GM23338 (cell line): Measurements from ENCODE around the gene HDC. TPM values are rescaled to one million over a fixed set of nuclear protein-coding genes. Genes with fewer than 3 reads are reported as not detected.

ENCODE experiments used
- ATAC-seq: fragments of 200-7000 bp; cut with Tn5 transposase; 3 replicates; pipeline ENCODE4 v1.9.1; 2020
- DNase-seq: peaks from one replicate; pipeline ENCODE4 v3.0.0-alpha.2; 2015; ENCODE audit warnings: low spot score
- H2AFZ ChIP-seq: fragments of 200-600 bp; sonication (generic); 2 replicates; pipeline ENCODE4 v1.8.0; 2016; ENCODE audit warnings: antibody characterized with exemption, mild to moderate bottlenecking, moderate library complexity
- H3F3A ChIP-seq: fragments of 200-600 bp; sonication (generic); replicated peaks from 2 replicates; pipeline ENCODE4 v1.8.0; 2017; ENCODE audit warnings: antibody characterized with exemption, mixed run types, low read depth
- H3K27ac ChIP-seq: fragments of 200-600 bp; sonication (generic); 2 replicates; pipeline ENCODE4 v1.6.1; 2016; ENCODE audit warnings: low read depth
- H3K27me3 ChIP-seq: fragments of 200-600 bp; sonication (generic); 2 replicates; pipeline ENCODE4 v1.8.0; 2016; ENCODE audit warnings: mild to moderate bottlenecking, mixed run types, moderate library complexity; ENCODE audit not compliant: insufficient read depth
- H3K36me3 ChIP-seq: fragments of 200-600 bp; sonication (generic); 2 replicates; pipeline ENCODE4 v1.8.0; 2016; ENCODE audit warnings: mild to moderate bottlenecking; ENCODE audit not compliant: insufficient read depth
- H3K4me1 ChIP-seq: fragments of 200-600 bp; sonication (generic); 2 replicates; pipeline ENCODE4 v1.8.0; 2016; ENCODE audit warnings: mild to moderate bottlenecking, moderate library complexity; ENCODE audit not compliant: insufficient read depth
- H3K4me2 ChIP-seq: fragments of 200-600 bp; sonication (generic); 2 replicates; pipeline ENCODE4 v1.7.1; 2017; ENCODE audit warnings: mixed run types
- H3K4me3 ChIP-seq: fragments of 200-600 bp; sonication (generic); 2 replicates; pipeline ENCODE4 v1.6.1; 2016; ENCODE audit warnings: mixed run types
- H3K79me2 ChIP-seq: fragments of 200-600 bp; sonication (generic); replicated peaks from 2 replicates; pipeline ENCODE4 v1.8.0; 2017; ENCODE audit warnings: mild to moderate bottlenecking; ENCODE audit not compliant: insufficient read depth
- H3K9me2 ChIP-seq: fragments of 200-600 bp; sonication (generic); 2 replicates; pipeline ENCODE4 v1.8.0; 2017; ENCODE audit not compliant: insufficient read depth
- H4K20me1 ChIP-seq: fragments of 200-600 bp; sonication (generic); replicated peaks from 2 replicates; pipeline ENCODE4 v1.8.0; 2017; ENCODE audit warnings: mild to moderate bottlenecking; ENCODE audit not compliant: insufficient read depth
- H3K27ac Mint-ChIP-seq: 2 replicates; pipeline ENCODE4 v1.8.0; 2020; ENCODE audit warnings: inconsistent platforms, mild to moderate bottlenecking, moderate library complexity, mixed read lengths
- H3K27me3 Mint-ChIP-seq: 3 replicates; pipeline ENCODE4 v1.8.0; 2022; ENCODE audit warnings: low read depth, mild to moderate bottlenecking, moderate library complexity, mixed read lengths, inconsistent platforms; ENCODE audit not compliant: insufficient read depth, poor library complexity
- H3K36me3 Mint-ChIP-seq: 3 replicates; pipeline ENCODE4 v1.8.0; 2021; ENCODE audit warnings: low read depth, mild to moderate bottlenecking, inconsistent platforms, moderate library complexity, mixed read lengths
- H3K4me1 Mint-ChIP-seq: 3 replicates; pipeline ENCODE4 v1.8.0; 2020; ENCODE audit warnings: mild to moderate bottlenecking, inconsistent platforms, mixed read lengths
- H3K4me3 Mint-ChIP-seq: 3 replicates; pipeline ENCODE4 v1.8.0; 2021; ENCODE audit warnings: moderate library complexity, mild to moderate bottlenecking, inconsistent platforms, mixed read lengths
- H3K9me3 Mint-ChIP-seq: 3 replicates; pipeline ENCODE4 v1.8.0; 2020; ENCODE audit warnings: moderate library complexity, mild to moderate bottlenecking, inconsistent platforms, mixed read lengths
- CREB1 ChIP-seq: fragments of 250-450 bp; sonication (Bioruptor Pico); IDR thresholded peaks from 2 replicates; pipeline ENCODE4 v1.5.0; 2020; ENCODE audit warnings: low read depth, mild to moderate bottlenecking, moderate library complexity
- EZH2 ChIP-seq: fragments of 200-600 bp; sonication (generic); IDR thresholded peaks from one replicate; pipeline ENCODE4 v1.8.0; 2017; ENCODE audit warnings: antibody characterized with exemption, mild to moderate bottlenecking, low read depth; ENCODE audit not compliant: unreplicated experiment
- EZH2phosphoT487 ChIP-seq: fragments of 200-600 bp; sonication (generic); IDR thresholded peaks from one replicate; pipeline ENCODE4 v1.8.1; 2018; ENCODE audit warnings: antibody characterized with exemption; ENCODE audit not compliant: unreplicated experiment
- NANOG ChIP-seq: IDR thresholded peaks from 2 replicates; pipeline ENCODE4 v1.6.1; 2016; ENCODE audit warnings: antibody characterized with exemption, borderline replicate concordance
- POLR2AphosphoS5 ChIP-seq: IDR thresholded peaks from 2 replicates; pipeline ENCODE4 v1.6.1; 2016; ENCODE audit warnings: antibody characterized with exemption, low read depth
- STAT1 ChIP-seq: IDR thresholded peaks from one replicate; pipeline ENCODE4 v1.6.1; 2016; ENCODE audit warnings: antibody characterized with exemption; ENCODE audit not compliant: unreplicated experiment
- ZNF114 ChIP-seq: fragments of 250-450 bp; sonication (Bioruptor Pico); IDR thresholded peaks from 2 replicates; pipeline ENCODE4 v1.5.0; 2020; ENCODE audit warnings: mild to moderate bottlenecking, moderate library complexity
- ZNF331 ChIP-seq: fragments of 250-450 bp; sonication (Bioruptor Pico); IDR thresholded peaks from 2 replicates; pipeline ENCODE4 v1.5.0; 2020; ENCODE audit warnings: low read depth, mild to moderate bottlenecking, moderate library complexity
- polyA plus RNA-seq: library from polyadenylated mRNA; unstranded; fragments of >200 nt; fragmentation: Nextera tagmentation; extraction: Ambion mirVana; gene quantifications from 2 replicates; pipeline ENCODE4 v1.2.1, GENCODE V29; 2016
- total RNA-seq: library from RNA; depleted of rRNA; stranded (reverse); fragments of >200 nt; shearing (Covaris generic); gene quantifications from 2 replicates; pipeline ENCODE4 v1.2.3, GENCODE V29; 2014
- TF ChIP-seq, protein P1 (sequence below), 2 experiments: fragments of 200-600 bp in 1 of 2; sonication (generic) in 1 of 2; conservative IDR thresholded peaks; 2 replicates each; pipeline versions ENCODE4 v1.5.1 to v1.6.1; 2016 to 2017; ENCODE audit warnings: antibody characterized with exemption in 2 of 2, low read depth in 2 of 2, mild to moderate bottlenecking in 2 of 2, moderate library complexity in 1 of 2
- TF ChIP-seq, protein P2 (sequence below): fragments of 250-450 bp; sonication (Bioruptor Pico); IDR thresholded peaks from 2 replicates; pipeline ENCODE4 v1.5.0; 2020; ENCODE audit warnings: mild to moderate bottlenecking, moderate library complexity
- TF ChIP-seq, protein P3 (sequence below): IDR thresholded peaks from one replicate; pipeline ENCODE4 v1.6.1; 2018; ENCODE audit warnings: antibody characterized with exemption; ENCODE audit not compliant: unreplicated experiment

HDC gene
- total and polyA plus RNA-seq, 2 experiments from 2014 or later: not detected

DNA sequence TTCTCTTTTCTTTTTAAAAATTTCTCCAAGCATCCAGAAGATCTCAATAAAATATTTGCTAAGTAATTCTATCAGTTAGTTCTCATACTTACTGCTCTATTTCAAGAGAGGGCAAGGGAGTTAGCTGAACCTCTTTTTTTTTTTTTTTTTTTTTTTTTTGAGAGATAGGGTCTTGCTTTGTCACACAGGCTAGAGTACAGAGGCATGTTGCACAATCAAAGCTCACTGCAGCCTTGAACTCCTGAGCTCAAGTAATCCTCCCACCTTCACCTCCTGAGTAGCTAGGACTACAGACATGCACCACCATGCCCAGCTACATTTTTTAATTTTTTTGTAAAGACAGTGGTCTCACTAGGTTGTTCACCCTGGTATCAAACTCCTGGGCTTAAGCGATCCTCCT, 21.4 kb downstream of the HDC start:
- Histone ChIP-seq H3K79me2 (no peaks in the 10 kb centered on the region), H3K9me2 (no peaks in the 10 kb centered on the region), H3K4me2 (no peak overlapping the region), H3K4me1 (no peaks in the 10 kb centered on the region), H3K27ac (no peak overlapping the region), H2AFZ (no peak overlapping the region), H4K20me1 (no peaks in the 10 kb centered on the region), H3K27me3 (no peaks in the 10 kb centered on the region), H3K36me3 (no peaks in the 10 kb centered on the region), H3K4me3 (no peak overlapping the region), H3F3A (no peaks in the 10 kb centered on the region)
- TF ChIP-seq, protein P1, sequence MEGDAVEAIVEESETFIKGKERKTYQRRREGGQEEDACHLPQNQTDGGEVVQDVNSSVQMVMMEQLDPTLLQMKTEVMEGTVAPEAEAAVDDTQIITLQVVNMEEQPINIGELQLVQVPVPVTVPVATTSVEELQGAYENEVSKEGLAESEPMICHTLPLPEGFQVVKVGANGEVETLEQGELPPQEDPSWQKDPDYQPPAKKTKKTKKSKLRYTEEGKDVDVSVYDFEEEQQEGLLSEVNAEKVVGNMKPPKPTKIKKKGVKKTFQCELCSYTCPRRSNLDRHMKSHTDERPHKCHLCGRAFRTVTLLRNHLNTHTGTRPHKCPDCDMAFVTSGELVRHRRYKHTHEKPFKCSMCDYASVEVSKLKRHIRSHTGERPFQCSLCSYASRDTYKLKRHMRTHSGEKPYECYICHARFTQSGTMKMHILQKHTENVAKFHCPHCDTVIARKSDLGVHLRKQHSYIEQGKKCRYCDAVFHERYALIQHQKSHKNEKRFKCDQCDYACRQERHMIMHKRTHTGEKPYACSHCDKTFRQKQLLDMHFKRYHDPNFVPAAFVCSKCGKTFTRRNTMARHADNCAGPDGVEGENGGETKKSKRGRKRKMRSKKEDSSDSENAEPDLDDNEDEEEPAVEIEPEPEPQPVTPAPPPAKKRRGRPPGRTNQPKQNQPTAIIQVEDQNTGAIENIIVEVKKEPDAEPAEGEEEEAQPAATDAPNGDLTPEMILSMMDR (conservative IDR thresholded peaks at IDR 0.05; ENCODE audit: low read depth in 2 of 2): no peak
- TF ChIP-seq STAT1 (no peak), ZNF114 (CRISPR knock-in tag) (no peak), EZH2 (no peak), NANOG (no peak), POLR2AphosphoS5 (no peak), CREB1 (CRISPR knock-in tag) (no peak), ZNF331 (CRISPR knock-in tag) (no peak), EZH2phosphoT487 (no peak)
- TF ChIP-seq, protein P2, sequence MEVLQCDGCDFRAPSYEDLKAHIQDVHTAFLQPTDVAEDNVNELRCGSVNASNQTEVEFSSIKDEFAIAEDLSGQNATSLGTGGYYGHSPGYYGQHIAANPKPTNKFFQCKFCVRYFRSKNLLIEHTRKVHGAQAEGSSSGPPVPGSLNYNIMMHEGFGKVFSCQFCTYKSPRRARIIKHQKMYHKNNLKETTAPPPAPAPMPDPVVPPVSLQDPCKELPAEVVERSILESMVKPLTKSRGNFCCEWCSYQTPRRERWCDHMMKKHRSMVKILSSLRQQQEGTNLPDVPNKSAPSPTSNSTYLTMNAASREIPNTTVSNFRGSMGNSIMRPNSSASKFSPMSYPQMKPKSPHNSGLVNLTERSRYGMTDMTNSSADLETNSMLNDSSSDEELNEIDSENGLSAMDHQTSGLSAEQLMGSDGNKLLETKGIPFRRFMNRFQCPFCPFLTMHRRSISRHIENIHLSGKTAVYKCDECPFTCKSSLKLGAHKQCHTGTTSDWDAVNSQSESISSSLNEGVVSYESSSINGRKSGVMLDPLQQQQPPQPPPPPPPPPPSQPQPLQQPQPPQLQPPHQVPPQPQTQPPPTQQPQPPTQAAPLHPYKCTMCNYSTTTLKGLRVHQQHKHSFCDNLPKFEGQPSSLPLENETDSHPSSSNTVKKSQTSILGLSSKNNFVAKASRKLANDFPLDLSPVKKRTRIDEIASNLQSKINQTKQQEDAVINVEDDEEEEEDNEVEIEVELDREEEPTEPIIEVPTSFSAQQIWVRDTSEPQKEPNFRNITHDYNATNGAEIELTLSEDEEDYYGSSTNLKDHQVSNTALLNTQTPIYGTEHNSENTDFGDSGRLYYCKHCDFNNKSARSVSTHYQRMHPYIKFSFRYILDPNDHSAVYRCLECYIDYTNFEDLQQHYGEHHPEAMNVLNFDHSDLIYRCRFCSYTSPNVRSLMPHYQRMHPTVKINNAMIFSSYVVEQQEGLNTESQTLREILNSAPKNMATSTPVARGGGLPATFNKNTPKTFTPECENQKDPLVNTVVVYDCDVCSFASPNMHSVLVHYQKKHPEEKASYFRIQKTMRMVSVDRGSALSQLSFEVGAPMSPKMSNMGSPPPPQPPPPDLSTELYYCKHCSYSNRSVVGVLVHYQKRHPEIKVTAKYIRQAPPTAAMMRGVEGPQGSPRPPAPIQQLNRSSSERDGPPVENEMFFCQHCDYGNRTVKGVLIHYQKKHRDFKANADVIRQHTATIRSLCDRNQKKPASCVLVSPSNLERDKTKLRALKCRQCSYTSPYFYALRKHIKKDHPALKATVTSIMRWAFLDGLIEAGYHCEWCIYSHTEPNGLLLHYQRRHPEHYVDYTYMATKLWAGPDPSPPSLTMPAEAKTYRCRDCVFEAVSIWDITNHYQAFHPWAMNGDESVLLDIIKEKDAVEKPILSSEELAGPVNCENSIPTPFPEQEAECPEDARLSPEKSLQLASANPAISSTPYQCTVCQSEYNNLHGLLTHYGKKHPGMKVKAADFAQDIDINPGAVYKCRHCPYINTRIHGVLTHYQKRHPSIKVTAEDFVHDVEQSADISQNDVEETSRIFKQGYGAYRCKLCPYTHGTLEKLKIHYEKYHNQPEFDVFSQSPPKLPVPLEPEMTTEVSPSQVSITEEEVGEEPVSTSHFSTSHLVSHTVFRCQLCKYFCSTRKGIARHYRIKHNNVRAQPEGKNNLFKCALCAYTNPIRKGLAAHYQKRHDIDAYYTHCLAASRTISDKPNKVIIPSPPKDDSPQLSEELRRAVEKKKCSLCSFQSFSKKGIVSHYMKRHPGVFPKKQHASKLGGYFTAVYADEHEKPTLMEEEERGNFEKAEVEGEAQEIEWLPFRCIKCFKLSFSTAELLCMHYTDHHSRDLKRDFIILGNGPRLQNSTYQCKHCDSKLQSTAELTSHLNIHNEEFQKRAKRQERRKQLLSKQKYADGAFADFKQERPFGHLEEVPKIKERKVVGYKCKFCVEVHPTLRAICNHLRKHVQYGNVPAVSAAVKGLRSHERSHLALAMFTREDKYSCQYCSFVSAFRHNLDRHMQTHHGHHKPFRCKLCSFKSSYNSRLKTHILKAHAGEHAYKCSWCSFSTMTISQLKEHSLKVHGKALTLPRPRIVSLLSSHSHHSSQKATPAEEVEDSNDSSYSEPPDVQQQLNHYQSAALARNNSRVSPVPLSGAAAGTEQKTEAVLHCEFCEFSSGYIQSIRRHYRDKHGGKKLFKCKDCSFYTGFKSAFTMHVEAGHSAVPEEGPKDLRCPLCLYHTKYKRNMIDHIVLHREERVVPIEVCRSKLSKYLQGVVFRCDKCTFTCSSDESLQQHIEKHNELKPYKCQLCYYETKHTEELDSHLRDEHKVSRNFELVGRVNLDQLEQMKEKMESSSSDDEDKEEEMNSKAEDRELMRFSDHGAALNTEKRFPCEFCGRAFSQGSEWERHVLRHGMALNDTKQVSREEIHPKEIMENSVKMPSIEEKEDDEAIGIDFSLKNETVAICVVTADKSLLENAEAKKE (CRISPR knock-in tag): no peak
- TF ChIP-seq, protein P3, sequence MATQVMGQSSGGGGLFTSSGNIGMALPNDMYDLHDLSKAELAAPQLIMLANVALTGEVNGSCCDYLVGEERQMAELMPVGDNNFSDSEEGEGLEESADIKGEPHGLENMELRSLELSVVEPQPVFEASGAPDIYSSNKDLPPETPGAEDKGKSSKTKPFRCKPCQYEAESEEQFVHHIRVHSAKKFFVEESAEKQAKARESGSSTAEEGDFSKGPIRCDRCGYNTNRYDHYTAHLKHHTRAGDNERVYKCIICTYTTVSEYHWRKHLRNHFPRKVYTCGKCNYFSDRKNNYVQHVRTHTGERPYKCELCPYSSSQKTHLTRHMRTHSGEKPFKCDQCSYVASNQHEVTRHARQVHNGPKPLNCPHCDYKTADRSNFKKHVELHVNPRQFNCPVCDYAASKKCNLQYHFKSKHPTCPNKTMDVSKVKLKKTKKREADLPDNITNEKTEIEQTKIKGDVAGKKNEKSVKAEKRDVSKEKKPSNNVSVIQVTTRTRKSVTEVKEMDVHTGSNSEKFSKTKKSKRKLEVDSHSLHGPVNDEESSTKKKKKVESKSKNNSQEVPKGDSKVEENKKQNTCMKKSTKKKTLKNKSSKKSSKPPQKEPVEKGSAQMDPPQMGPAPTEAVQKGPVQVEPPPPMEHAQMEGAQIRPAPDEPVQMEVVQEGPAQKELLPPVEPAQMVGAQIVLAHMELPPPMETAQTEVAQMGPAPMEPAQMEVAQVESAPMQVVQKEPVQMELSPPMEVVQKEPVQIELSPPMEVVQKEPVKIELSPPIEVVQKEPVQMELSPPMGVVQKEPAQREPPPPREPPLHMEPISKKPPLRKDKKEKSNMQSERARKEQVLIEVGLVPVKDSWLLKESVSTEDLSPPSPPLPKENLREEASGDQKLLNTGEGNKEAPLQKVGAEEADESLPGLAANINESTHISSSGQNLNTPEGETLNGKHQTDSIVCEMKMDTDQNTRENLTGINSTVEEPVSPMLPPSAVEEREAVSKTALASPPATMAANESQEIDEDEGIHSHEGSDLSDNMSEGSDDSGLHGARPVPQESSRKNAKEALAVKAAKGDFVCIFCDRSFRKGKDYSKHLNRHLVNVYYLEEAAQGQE: no peak
- Mint-ChIP-seq H3K9me3 (no peaks in the 10 kb centered on the region), H3K27me3 (peaks cover 1% of the 10 kb centered on the region), H3K36me3 (no peaks in the 10 kb centered on the region), H3K27ac (no peak overlapping the region), H3K4me3 (no peak overlapping the region), H3K4me1 (no peaks in the 10 kb centered on the region)
- DNase-seq (no peak), ATAC-seq (no peak)
